Calu3 (cell line): ENCODE measurements around the gene CSRP3. TPM values are rescaled to one million over a fixed set of nuclear protein-coding genes. Genes with fewer than 3 reads are reported as not detected.

Experiments
- BruUV-seq: library from RNA; stranded (reverse); fragments of 400-500 nt; replicated peaks from 2 replicates; lab custom pipeline; 2021; lab: Mats Ljungman, UMichigan
- CTCF ChIA-PET: fragments of 300-600 bp; sonication (Branson Sonifier 250); formaldehyde crosslinking; loops from one replicate; lab custom pipeline; 2022; ENCODE audit warnings: antibody characterized with exemption; lab: Charles Lee
- DNase-seq: peaks from one replicate; pipeline ENCODE4 v3.0.0; 2022
- H3K27ac Mint-ChIP-seq: one replicate; pipeline ENCODE4 v1.8.0; 2022; ENCODE audit warnings: mixed read lengths; ENCODE audit not compliant: unreplicated experiment
- H3K27me3 Mint-ChIP-seq: one replicate; pipeline ENCODE4 v1.8.0; 2022; ENCODE audit warnings: mixed read lengths; ENCODE audit not compliant: unreplicated experiment
- H3K36me3 Mint-ChIP-seq: one replicate; pipeline ENCODE4 v1.8.0; 2022; ENCODE audit warnings: mild to moderate bottlenecking, moderate library complexity, mixed read lengths; ENCODE audit not compliant: insufficient read depth, unreplicated experiment
- H3K4me1 Mint-ChIP-seq: one replicate; pipeline ENCODE4 v1.8.0; 2022; ENCODE audit warnings: mild to moderate bottlenecking, low read depth, mixed read lengths; ENCODE audit not compliant: unreplicated experiment
- H3K4me3 Mint-ChIP-seq: one replicate; pipeline ENCODE4 v1.8.0; 2022; ENCODE audit warnings: mild to moderate bottlenecking, low read depth, moderate library complexity, mixed read lengths; ENCODE audit not compliant: unreplicated experiment
- H3K9me3 Mint-ChIP-seq: one replicate; pipeline ENCODE4 v1.8.0; 2022; ENCODE audit warnings: low read depth, mixed read lengths; ENCODE audit not compliant: unreplicated experiment
- CTCF ChIP-seq: fragments of 200-600 bp; IDR thresholded peaks from one replicate; pipeline ENCODE4 v1.8.0; 2022; ENCODE audit warnings: antibody characterized with exemption; ENCODE audit not compliant: unreplicated experiment
- intact Hi-C: fragments of 100-400 bp; cut with micrococcal nuclease; formaldehyde crosslinking; loops from one replicate; pipeline ENCODE4 v1.10.0; 2022; ENCODE audit not compliant: unreplicated experiment
- total RNA-seq: library from RNA; stranded (reverse); gene quantifications from 2 replicates; pipeline ENCODE4 v1.2.3, GENCODE V29; 2022

The CSRP3 gene
- total RNA-seq, 1 experiment from 2014 or later: not detected

DNA sequence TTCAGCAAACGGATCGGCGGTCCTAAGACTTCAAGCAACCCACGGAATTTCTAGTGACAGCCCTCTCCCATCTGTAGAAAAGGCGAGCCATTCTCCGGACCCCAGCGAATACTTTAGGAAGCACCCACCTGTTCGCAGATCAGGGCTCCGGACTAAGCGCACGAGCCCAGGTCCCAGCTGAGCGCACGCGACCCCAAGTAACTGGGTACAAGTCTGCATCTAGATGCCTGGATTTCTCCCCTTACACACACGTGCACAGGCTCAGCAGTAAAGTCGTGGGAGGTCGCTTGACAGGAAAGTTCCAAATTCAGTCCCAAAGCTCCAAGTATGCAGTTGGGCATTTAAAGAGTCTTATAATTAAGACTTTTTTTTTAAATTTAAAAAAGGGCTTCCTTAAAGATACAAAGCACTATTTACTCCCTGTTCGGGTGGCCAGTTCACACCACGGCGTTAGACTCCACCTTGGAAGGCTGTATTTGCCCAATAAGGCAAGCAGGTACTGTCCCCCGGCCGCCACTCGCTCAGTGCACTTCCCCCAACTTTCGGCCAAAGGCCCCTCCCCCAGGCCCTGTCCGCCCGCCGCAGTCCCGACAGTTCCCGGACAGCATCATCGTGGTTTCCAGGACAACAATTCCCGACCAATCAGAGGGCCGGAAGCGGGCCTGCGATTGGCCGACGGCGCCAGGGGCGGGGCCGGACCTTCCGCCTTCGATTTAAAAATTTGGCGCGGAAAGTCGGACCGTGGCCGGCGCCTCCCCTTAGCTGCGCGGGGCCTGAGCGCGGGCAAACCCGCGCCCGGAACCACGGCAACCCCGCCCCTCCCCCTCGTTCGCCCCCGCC lies 38.9 kb upstream of the CSRP3 start, which contains the start of gene E2F8:
TSS of gene E2F8 (minus strand) at position 526 of the 840 bp plus-strand sequence. CDS start 824 bp downstream, outside the sequence.
- H3K36me3 Mint-ChIP-seq: peaks cover 36% of the 10 kb centered on the region
- no peaks in the 10 kb centered on the region for H3K9me3 Mint-ChIP-seq
- intact Hi-C loops: loop anchor here (5.0 to 10.0 kb wide), 2 partner anchors 163 to 884 kb away; no protein-coding TSS in a partner anchor
- DNase-seq: peak; percentile 98
- H3K27ac Mint-ChIP-seq: peak within 1 kb of the TSS; percentile 75
- BruUV-seq: TSS peak; percentile 60
- no peaks in the 10 kb centered on the region for H3K27me3 Mint-ChIP-seq
- H3K4me3 Mint-ChIP-seq: peak within 1 kb of the TSS; percentile 70
- no peak for TF ChIP-seq CTCF
- CTCF ChIA-PET: interaction anchor here (0.6 to 1.0 kb wide), 2 partner anchors 78 to 170 kb away, joined by 4 read pairs; no protein-coding TSS in a partner anchor
- H3K4me1 Mint-ChIP-seq: peaks cover 50% of the 10 kb centered on the region

DNA sequence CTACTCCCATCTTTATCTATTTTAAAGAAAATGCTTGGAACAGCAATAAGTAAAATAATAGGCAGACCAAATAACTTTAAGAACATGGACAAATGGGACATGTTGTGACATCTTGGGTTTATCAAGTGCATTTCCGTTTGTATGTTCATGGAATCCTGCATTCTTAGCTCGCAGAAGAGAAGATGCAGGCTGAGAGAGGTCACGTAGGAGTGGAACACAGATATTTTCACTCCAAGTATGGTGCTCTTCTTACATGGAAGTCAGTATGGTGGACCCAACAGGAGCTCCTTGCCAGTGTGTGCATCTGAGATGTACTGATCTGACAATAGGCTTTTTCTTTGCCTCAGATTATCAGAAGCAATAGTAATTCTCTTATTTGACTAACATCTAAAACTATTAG lies 37.3 kb upstream of the CSRP3 start:
- intact Hi-C loops: no loop called here
- no peaks in the 10 kb centered on the region for H3K27me3 Mint-ChIP-seq
- no peak overlapping the region for H3K4me3 Mint-ChIP-seq
- no TSS peak for BruUV-seq
- no peaks in the 10 kb centered on the region for H3K9me3 Mint-ChIP-seq
- no peak for DNase-seq
- H3K36me3 Mint-ChIP-seq: peaks cover 38% of the 10 kb centered on the region
- TF ChIP-seq CTCF: no peak
- H3K4me1 Mint-ChIP-seq: peaks cover 40% of the 10 kb centered on the region
- H3K27ac Mint-ChIP-seq: no peak overlapping the region
- CTCF ChIA-PET: interaction anchor here (0.9 kb wide), 1 partner anchor 159 kb away, joined by 3 read pairs; no protein-coding TSS in a partner anchor

- CTCF ChIA-PET: no interaction called here
- Mint-ChIP-seq H3K9me3 (no peaks in the 10 kb centered on the region), H3K4me1 (peaks cover 34% of the 10 kb centered on the region), H3K36me3 (peaks cover 33% of the 10 kb centered on the region), H3K4me3 (no peak overlapping the region), H3K27ac (no peak overlapping the region), H3K27me3 (no peaks in the 10 kb centered on the region)
- intact Hi-C loops: no loop called here
- BruUV-seq: no TSS peak
- TF ChIP-seq CTCF: no peak
- peak; percentile 41 for DNase-seq
These were observed 36.0 kb upstream of the CSRP3 start for GRCh38 chr11:19237813-19238212.

- intact Hi-C loops: no loop called here
- DNase-seq: no peak
- H3K9me3 Mint-ChIP-seq: no peaks in the 10 kb centered on the region
- no peak for TF ChIP-seq CTCF
- H3K36me3 Mint-ChIP-seq: peaks cover 29% of the 10 kb centered on the region
- CTCF ChIA-PET: no interaction called here
- no TSS peak for BruUV-seq
- H3K27me3 Mint-ChIP-seq: no peaks in the 10 kb centered on the region
- no peak overlapping the region for H3K27ac Mint-ChIP-seq
- H3K4me3 Mint-ChIP-seq: no peak overlapping the region
- H3K4me1 Mint-ChIP-seq: peaks cover 33% of the 10 kb centered on the region
These were observed 35.6 kb upstream of the CSRP3 start for GRCh38 chr11:19237381-19237780.
